Heart left ventricle (tissue), 16 donors: Measurements from ENCODE around the gene C20orf204. TPM values are rescaled to one million over a fixed set of nuclear protein-coding genes. Genes with fewer than 3 reads are reported as not detected.

Experiments used
- ATAC-seq, 4 donors: fragments of 200-7000 bp; cut with Tn5 transposase; one replicate each; pipeline ENCODE4 v1.9.1; 2020 to 2022; ENCODE audit warnings: moderate library complexity in 4 of 4, mild to moderate bottlenecking in 3 of 4, moderate number of reproducible peaks in 1 of 4
- DNase-seq, 5 donors: peaks; one replicate each; pipeline ENCODE4 v3.0.0-alpha.2; 2020
- H3K27ac ChIP-seq, 12 donors: fragments of 200-600 bp; sonication (generic) in 4 of 12; one replicate each; pipeline versions ENCODE4 v1.5.0 to v1.8.0; 2016 to 2022; ENCODE audit warnings: mild to moderate bottlenecking in 2 of 12
- H3K27me3 ChIP-seq, 9 donors: fragments of 200-600 bp; sonication (generic) in 2 of 9; one replicate each; pipeline versions ENCODE4 v1.5.1 to v1.8.0; 2016 to 2022; ENCODE audit warnings: mild to moderate bottlenecking in 3 of 9
- H3K36me3 ChIP-seq, 9 donors: fragments of 200-600 bp; sonication (generic) in 2 of 9; one replicate each; pipeline versions ENCODE4 v1.5.0 to v1.8.0; 2018 to 2022; ENCODE audit warnings: mild to moderate bottlenecking in 2 of 9
- H3K4me1 ChIP-seq, 12 donors: fragments of 200-600 bp; sonication (generic) in 4 of 12; one replicate each; pipeline versions ENCODE4 v1.5.0 to v1.8.0; 2016 to 2022; ENCODE audit warnings: mild to moderate bottlenecking in 3 of 12
- H3K4me3 ChIP-seq, 12 donors: fragments of 200-600 bp; sonication (generic) in 4 of 12; one replicate each; pipeline versions ENCODE4 v1.5.0 to v1.8.0; 2017 to 2022; ENCODE audit warnings: mild to moderate bottlenecking in 9 of 12, moderate library complexity in 4 of 12
- H3K9me3 ChIP-seq, 12 donors: fragments of 200-600 bp; sonication (generic) in 4 of 12; one replicate each; pipeline versions ENCODE4 v1.5.0 to v1.8.0; 2016 to 2022; ENCODE audit warnings: mild to moderate bottlenecking in 1 of 12
- CTCF ChIP-seq, 12 donors: fragments of 200-600 bp; sonication (generic) in 4 of 12; IDR thresholded peaks; one replicate each; pipeline versions ENCODE4 v1.5.0 to v1.8.0; 2018 to 2022; ENCODE audit warnings: antibody characterized with exemption in 12 of 12, mild to moderate bottlenecking in 5 of 12
- POLR2A ChIP-seq, 2 donors: fragments of 450-650 bp; IDR thresholded peaks; one replicate each; pipeline ENCODE4 v1.6.1; 2017; ENCODE audit warnings: antibody characterized with exemption in 2 of 2, mild to moderate bottlenecking in 2 of 2, moderate library complexity in 2 of 2
- WGBS, 4 donors: extraction: QIAGEN DNeasy Blood & Tissue Kit in 2 of 4; methylation state at CpG; one replicate each; pipeline versions ENCODE4 v1.1.5 to v1.1.7; 2013 to 2018; 5-methylcytosine and 5-hydroxymethylcytosine counted together
- intact Hi-C, 10 donors: fragments of 100-400 bp; cut with DNase I; formaldehyde crosslinking; loops; one replicate each; pipeline versions ENCODE4 v1.11.1 to v1.14.2; 2022
- polyA plus RNA-seq, 2 donors: library from polyadenylated mRNA; stranded (reverse); fragments of 200-250 nt; gene quantifications; one replicate each; pipeline ENCODE4 v1.2.3, GENCODE V29; 2013
- total RNA-seq, 9 donors: library from RNA; depleted of rRNA in 2 of 9; stranded (reverse); fragments of >200 nt in 2 of 9; fragmentation: NEBNext Ultra II Directional in 3 of 9; extraction: Animal tissue kit (Norgen Biotek cat#: 25700) in 3 of 9; gene quantifications; one replicate each; pipeline versions ENCODE4 v1.1.0 to v1.2.4, GENCODE V29; 2016 to 2023
- donor health status: ischemic (EF 13 %, LVEDD 7.1; RV severe dilation, severe dysfunction).
- donor health status: healthy with polysubstance abuse.
- donor health status: DM: no; HTN: yes; CAD: no.
- donor health status: DM: no; HTN: no; CAD: no.
- donor health status: ischemic (EF 25% LVEDD 6.9; RV normal size, moderate dysfunction).
- donor health status: ischemic (EF 25% LVEDD 5.7; RV mildly dilated, moderate dysfunction).
- donor health status: healthy.
- donor health status: DM: yes; HTN: yes; CAD: no.
- donor health status: ischemic (EF 35%, LVEDD 5.7; RV mildly dilated, moderate dysfunction).
- donor health status: nonischemic (EF 11% LVEDD 7.7; RV severe dilation, severe dysfunction).
- donor health status: DM: yes; HTN: yes; CAD: no.
- donor health status: PGD.
- donor health status: ischemic (EF 29% LVEDD 5.4; RV normal size, mild dysfunction).
- donor health status: nonischemic (EF 23%, LVEDD 6.1; RV moderate dilation, normal function).

C20orf204 gene
- total and polyA plus RNA-seq, 11 donors: 0.16 to 1.2 (median 0.42) TPM

GRCh38 chr20:64024141-64024990, 11.6 kb upstream of the C20orf204 start:
- Histone ChIP-seq H3K36me3 (peaks cover 6 to 96% (median 94%) of the 10 kb centered on the region in 9 donors), H3K4me1 (no peaks in the 10 kb centered on the region), H3K27me3 (no peaks in the 10 kb centered on the region), H3K27ac (no peak overlapping the region), H3K9me3 (no peaks in the 10 kb centered on the region), H3K4me3 (no peak overlapping the region)
- no peak for ATAC-seq
- intact Hi-C loops: loop anchor here in 1 of 10 donors (5.0 kb wide), 1 partner anchor 42 kb away; the partner anchor contains the start of gene PRPF6
- no peak for DNase-seq
- TF ChIP-seq CTCF (IDR thresholded peaks at IDR 0.05) (no peak), POLR2A (IDR thresholded peaks at IDR 0.05) (no peak)
- whole genome bisulfite sequencing, 4 donors: 90 to 92% (median 92%) methylated on average over 17 of the region's 17 CpGs

- Histone ChIP-seq H3K27ac (no peak overlapping the region), H3K4me3 (no peak overlapping the region), H3K36me3 (peaks cover 6 to 96% (median 94%) of the 10 kb centered on the region in 9 donors), H3K9me3 (no peaks in the 10 kb centered on the region), H3K4me1 (no peaks in the 10 kb centered on the region), H3K27me3 (no peaks in the 10 kb centered on the region)
- 96 to 97% (median 97%) methylated on average over 16 to 18 of the region's 18 CpGs for WGBS, 4 donors
- DNase-seq: no peak
- intact Hi-C loops: no loop called here
- no peak for ATAC-seq
- TF ChIP-seq CTCF (IDR thresholded peaks at IDR 0.05) (no peak), POLR2A (IDR thresholded peaks at IDR 0.05) (no peak)
These were observed 10.7 kb upstream of the C20orf204 start for GRCh38 chr20:64025101-64025825.

- Histone ChIP-seq H3K27me3 (no peaks in the 10 kb centered on the region), H3K4me1 (no peaks in the 10 kb centered on the region), H3K4me3 (no peak overlapping the region), H3K9me3 (no peaks in the 10 kb centered on the region), H3K27ac (no peak overlapping the region), H3K36me3 (peaks cover 6 to 97% (median 94%) of the 10 kb centered on the region in 9 donors)
- intact Hi-C loops: no loop called here
- DNase-seq: no peak
- WGBS, 4 donors: 92 to 98% (median 97%) methylated on average over 17 to 29 of the region's 29 CpGs
- TF ChIP-seq CTCF (IDR thresholded peaks at IDR 0.05): no peak
- no peak for TF ChIP-seq POLR2A (IDR thresholded peaks at IDR 0.05)
- no peak for ATAC-seq
These were observed 10.1 kb upstream of the C20orf204 start for GRCh38 chr20:64025826-64026412.
